HepG2 (cell line): Measurements from ENCODE around the gene LBX1. TPM values are rescaled to one million over a fixed set of nuclear protein-coding genes. Genes with fewer than 3 reads are reported as not detected.

Experiments
- ATAC-seq: fragments of 200-7000 bp; cut with Tn5 transposase; 3 replicates; pipeline ENCODE4 v1.9.1; 2020; ENCODE audit warnings: mild to moderate bottlenecking, moderate library complexity
- BruUV-seq: library from RNA; stranded (reverse); fragments of 400-500 nt; replicated peaks from 2 replicates; lab custom pipeline; 2021; lab: Mats Ljungman, UMichigan
- CTCF ChIA-PET: fragments of 300-600 bp; formaldehyde crosslinking; extraction: SDS; loops from one replicate; lab custom pipeline; 2021; ENCODE audit warnings: low total read pairs, inconsistent platforms, low intra/inter-chr PET ratio; lab: Yijun Ruan, JAX
- POLR2A ChIA-PET: fragments of 350-600 bp; sonication (Branson Sonifier 250); formaldehyde crosslinking; loops from one replicate; lab custom pipeline; 2020; ENCODE audit warnings: antibody characterized with exemption, inconsistent platforms; lab: Yijun Ruan, JAX
- DNase-seq: peaks from one replicate; pipeline ENCODE4 v3.0.0-alpha.2; 2015; ENCODE audit warnings: low spot score
- FAIRE-seq: peaks from 3 replicates; lab custom pipeline; 2011; peaks lifted over from hg19 to GRCh38; lab: Jason Lieb, UNC
- H2AFZ ChIP-seq: one replicate; pipeline ENCODE4 v1.6.1; 2011; ENCODE audit warnings: low read length, inconsistent platforms
- H3K27ac ChIP-seq: fragments of 300-600 bp; 3 replicates; pipeline ENCODE4 v1.8.0; 2011; ENCODE audit warnings: mixed run types, mild to moderate bottlenecking, mixed read lengths, low read length, inconsistent platforms; ENCODE audit not compliant: insufficient read depth; ENCODE audit errors: extremely low read length
- H3K27me3 ChIP-seq, 2 experiments: fragments of 200-600 bp in 1 of 2; 2 replicates in 1 of 2; 3 replicates in 1 of 2; pipeline versions ENCODE4 v1.6.0 to v1.8.0; 2011; ENCODE audit warnings: low read length in 2 of 2, mild to moderate bottlenecking in 2 of 2, moderate library complexity in 2 of 2, inconsistent platforms in 1 of 2; ENCODE audit not compliant: insufficient read depth in 2 of 2, control insufficient read depth in 1 of 2
- H3K36me3 ChIP-seq, 2 experiments: fragments of 200-600 bp in 1 of 2; replicated peaks in 1 of 2; 2 replicates in 1 of 2; 3 replicates in 1 of 2; pipeline versions ENCODE4 v1.5.1 to v1.8.0; 2011; ENCODE audit warnings: low read length in 2 of 2, inconsistent platforms in 1 of 2; ENCODE audit not compliant: insufficient read depth in 2 of 2, control insufficient read depth in 1 of 2
- H3K4me1 ChIP-seq: 2 replicates; pipeline ENCODE4 v1.5.1; 2012; ENCODE audit warnings: low read length, inconsistent platforms; ENCODE audit not compliant: insufficient read depth
- H3K4me2 ChIP-seq: 2 replicates; pipeline ENCODE4 v1.6.0; 2011; ENCODE audit warnings: low read depth, low read length, inconsistent platforms
- H3K4me3 ChIP-seq, 3 experiments: fragments of 200-600 bp in 1 of 3; sonication (generic), shearing (Covaris generic) in 1 of 3; replicated peaks in 1 of 3; 2 replicates each; pipeline ENCODE4 v1.5.1; 2011 to 2016; ENCODE audit warnings: low read length in 3 of 3, inconsistent platforms in 2 of 3, low read depth in 2 of 3, mild to moderate bottlenecking in 2 of 3, control low read depth in 1 of 3, mixed read lengths in 1 of 3; ENCODE audit not compliant: insufficient read depth in 1 of 3
- H3K79me2 ChIP-seq: one replicate; pipeline ENCODE4 v1.6.1; 2011; ENCODE audit warnings: low read length, inconsistent platforms; ENCODE audit not compliant: insufficient read depth
- H3K9ac ChIP-seq: 2 replicates; pipeline ENCODE4 v1.6.0; 2011; ENCODE audit warnings: mild to moderate bottlenecking, low read depth, low read length, inconsistent platforms; ENCODE audit not compliant: insufficient read depth
- H3K9me3 ChIP-seq: 2 replicates; pipeline ENCODE4 v1.5.1; 2012; ENCODE audit warnings: mild to moderate bottlenecking, low read length
- H4K20me1 ChIP-seq: 2 replicates; pipeline ENCODE4 v1.6.0; 2011; ENCODE audit warnings: inconsistent platforms, mild to moderate bottlenecking, low read length, moderate library complexity; ENCODE audit not compliant: insufficient read depth
- BRD4 ChIP-seq: sonication (generic); formaldehyde crosslinking; IDR thresholded peaks from 2 replicates; pipeline ENCODE4 v1.4.0; 2020; ENCODE audit warnings: missing genetic modification reagents
- MTF1 ChIP-seq: sonication (generic); formaldehyde crosslinking; IDR thresholded peaks from 2 replicates; pipeline ENCODE4 v1.5.0; 2020; ENCODE audit warnings: missing genetic modification reagents
- REXO4 ChIP-seq: sonication (generic); formaldehyde crosslinking; IDR thresholded peaks from 2 replicates; pipeline ENCODE4 v1.8.0; 2022; ENCODE audit warnings: missing genetic modification reagents, mild to moderate bottlenecking, borderline replicate concordance
- ZBTB7A ChIP-seq: sonication (generic); formaldehyde crosslinking; IDR thresholded peaks from 2 replicates; pipeline ENCODE4 v1.8.0; 2022; ENCODE audit warnings: mild to moderate bottlenecking, missing genetic modification reagents
- ZNF292 ChIP-seq: sonication (generic); formaldehyde crosslinking; IDR thresholded peaks from 2 replicates; pipeline ENCODE4 v1.8.1; 2022; ENCODE audit warnings: mild to moderate bottlenecking, low read depth, missing genetic modification reagents, borderline replicate concordance
- WGBS: methylation state at CpG from one replicate; pipeline ENCODE4 v1.1.6; 2017; ENCODE audit warnings: low lambda C conversion rate; 5-methylcytosine and 5-hydroxymethylcytosine counted together
- in situ Hi-C: cut with HindIII; loops from 2 replicates; pipeline ENCODE4 v1.10.0; 2017; ENCODE audit warnings: low pct_unique_long_range_greater_than_20kb; ENCODE audit not compliant: extremely low pct_ligation_motif_present
- intact Hi-C: fragments of 100-400 bp; cut with micrococcal nuclease; formaldehyde crosslinking; loops from one replicate; pipeline ENCODE4 v1.10.0; 2022; ENCODE audit not compliant: unreplicated experiment
- polyA plus RNA-seq, 8 experiments: library from polyadenylated mRNA; depleted of rRNA in 3 of 8; stranded (reverse) in 7 of 8; unstranded in 1 of 8; fragments of >200 nt; fragmentation: Illumina TruSeq in 4 of 8; extraction: Trizol in 4 of 8; gene quantifications; 2 replicates each; pipeline versions ENCODE4 v1.2.1 to v1.2.3, GENCODE V29; 2011 to 2016; ENCODE audit warnings: low read depth in 4 of 8, missing spikeins in 1 of 8, mixed read lengths in 1 of 8; ENCODE audit not compliant: insufficient read depth in 1 of 8
- total RNA-seq, 5 experiments: library from RNA; depleted of rRNA; stranded (reverse); fragments of >200 nt; fragmentation: Illumina TruSeq; extraction: Trizol; gene quantifications; 2 replicates each; pipeline ENCODE4 v1.2.3, GENCODE V29; 2016; ENCODE audit warnings: low read depth in 1 of 5
- TF ChIP-seq, protein P1 (sequence below): sonication (generic); formaldehyde crosslinking; IDR thresholded peaks from 2 replicates; pipeline ENCODE4 v1.5.0; 2020; ENCODE audit warnings: missing genetic modification reagents
- TF ChIP-seq, protein P2 (sequence below): fragments of 450-650 bp; IDR thresholded peaks from 2 replicates; pipeline ENCODE4 v1.6.1; 2016

LBX1 gene
- total and polyA plus RNA-seq, 2 of the 13 experiments (the other 11 are each of a cell fraction or from before 2014, with no cell fraction given) = not detected

DNA sequence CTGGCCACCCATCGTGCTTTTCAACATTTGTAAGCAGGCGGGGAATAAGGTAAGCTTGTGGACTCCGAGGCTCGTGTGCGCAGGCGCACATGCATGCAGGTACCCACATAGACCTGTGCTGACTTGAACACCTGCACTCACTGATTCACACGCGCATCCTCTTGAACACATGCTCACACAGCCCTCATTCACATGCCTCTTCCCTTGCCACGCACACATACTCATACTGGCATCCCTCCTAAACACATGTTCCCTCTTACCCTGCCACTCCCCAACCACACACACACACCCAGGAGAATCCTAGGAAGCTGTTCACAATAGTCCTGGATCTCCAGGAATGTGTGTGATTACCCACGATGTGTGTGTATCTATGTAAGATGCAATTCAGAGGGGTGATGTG lies 44.1 kb upstream of the LBX1 start:
- no peak for DNase-seq
- Histone ChIP-seq H3K4me3 (no peak overlapping the region), H3K4me2 (no peak overlapping the region), H3K4me1 (no peaks in the 10 kb centered on the region), H3K9ac (no peak overlapping the region), H4K20me1 (no peaks in the 10 kb centered on the region), H3K36me3 (no peaks in the 10 kb centered on the region), H3K79me2 (no peaks in the 10 kb centered on the region), H3K27me3 (peaks cover 4 to 10% of the 10 kb centered on the region in 2 experiments; a peak in 3 of 5 replicates), H3K27ac (no peak overlapping the region), H3K9me3 (no peaks in the 10 kb centered on the region), H2AFZ (no peak overlapping the region)
- ChIA-PET POLR2A (no interaction called here), CTCF (no interaction called here)
- intact Hi-C loops = no loop called here
- in situ Hi-C loops = no loop called here
- FAIRE-seq = no peak
- TF ChIP-seq BRD4 (CRISPR knock-in tag) = no peak
- TF ChIP-seq, protein P1, sequence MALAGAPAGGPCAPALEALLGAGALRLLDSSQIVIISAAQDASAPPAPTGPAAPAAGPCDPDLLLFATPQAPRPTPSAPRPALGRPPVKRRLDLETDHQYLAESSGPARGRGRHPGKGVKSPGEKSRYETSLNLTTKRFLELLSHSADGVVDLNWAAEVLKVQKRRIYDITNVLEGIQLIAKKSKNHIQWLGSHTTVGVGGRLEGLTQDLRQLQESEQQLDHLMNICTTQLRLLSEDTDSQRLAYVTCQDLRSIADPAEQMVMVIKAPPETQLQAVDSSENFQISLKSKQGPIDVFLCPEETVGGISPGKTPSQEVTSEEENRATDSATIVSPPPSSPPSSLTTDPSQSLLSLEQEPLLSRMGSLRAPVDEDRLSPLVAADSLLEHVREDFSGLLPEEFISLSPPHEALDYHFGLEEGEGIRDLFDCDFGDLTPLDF (CRISPR knock-in tag) = no peak
- no peak for TF ChIP-seq MTF1
- TF ChIP-seq ZBTB7A (CRISPR knock-in tag) = no peak
- TF ChIP-seq REXO4 = no peak
- no peak for TF ChIP-seq ZNF292 (CRISPR knock-in tag)
- TF ChIP-seq, protein P2, sequence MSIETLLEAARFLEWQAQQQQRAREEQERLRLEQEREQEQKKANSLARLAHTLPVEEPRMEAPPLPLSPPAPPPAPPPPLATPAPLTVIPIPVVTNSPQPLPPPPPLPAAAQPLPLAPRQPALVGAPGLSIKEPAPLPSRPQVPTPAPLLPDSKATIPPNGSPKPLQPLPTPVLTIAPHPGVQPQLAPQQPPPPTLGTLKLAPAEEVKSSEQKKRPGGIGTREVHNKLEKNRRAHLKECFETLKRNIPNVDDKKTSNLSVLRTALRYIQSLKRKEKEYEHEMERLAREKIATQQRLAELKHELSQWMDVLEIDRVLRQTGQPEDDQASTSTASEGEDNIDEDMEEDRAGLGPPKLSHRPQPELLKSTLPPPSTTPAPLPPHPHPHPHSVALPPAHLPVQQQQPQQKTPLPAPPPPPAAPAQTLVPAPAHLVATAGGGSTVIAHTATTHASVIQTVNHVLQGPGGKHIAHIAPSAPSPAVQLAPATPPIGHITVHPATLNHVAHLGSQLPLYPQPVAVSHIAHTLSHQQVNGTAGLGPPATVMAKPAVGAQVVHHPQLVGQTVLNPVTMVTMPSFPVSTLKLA = peak; percentile 38; the same call in 1 of the 2 replicates
- no TSS peak for BruUV-seq
- WGBS = 57% methylated on average over 10 of the region's 10 CpGs
- no peak for ATAC-seq
